ENCODE measurements around the gene BTNL8.

The BTNL8 gene

DNA sequence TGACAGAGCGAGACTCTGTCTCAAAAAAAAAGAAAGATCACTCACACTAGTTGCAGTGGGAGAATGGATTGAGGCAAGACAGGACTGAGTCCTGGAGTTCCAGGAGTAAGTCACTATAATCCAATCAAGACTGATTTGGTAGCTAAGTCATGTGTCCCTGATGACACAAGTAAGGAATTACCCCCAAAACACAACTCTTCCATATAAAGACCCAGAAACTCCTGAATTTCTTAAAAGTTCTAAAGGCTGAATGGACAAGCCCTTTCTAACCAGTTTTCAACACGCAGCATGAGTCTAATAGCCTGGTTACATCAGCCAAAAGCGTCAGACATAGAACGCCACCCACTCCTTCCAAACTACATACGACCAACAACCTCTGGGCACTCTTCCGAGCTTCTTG, 40.4 kb upstream of the BTNL8 start:
- H3K4me3 ChIP-seq (replicated peaks; ENCODE audit: low read depth, low read length) = no peak overlapping the region
- DNase-seq (ENCODE audit: low read depth) = no peak
- TF ChIP-seq, protein P1, sequence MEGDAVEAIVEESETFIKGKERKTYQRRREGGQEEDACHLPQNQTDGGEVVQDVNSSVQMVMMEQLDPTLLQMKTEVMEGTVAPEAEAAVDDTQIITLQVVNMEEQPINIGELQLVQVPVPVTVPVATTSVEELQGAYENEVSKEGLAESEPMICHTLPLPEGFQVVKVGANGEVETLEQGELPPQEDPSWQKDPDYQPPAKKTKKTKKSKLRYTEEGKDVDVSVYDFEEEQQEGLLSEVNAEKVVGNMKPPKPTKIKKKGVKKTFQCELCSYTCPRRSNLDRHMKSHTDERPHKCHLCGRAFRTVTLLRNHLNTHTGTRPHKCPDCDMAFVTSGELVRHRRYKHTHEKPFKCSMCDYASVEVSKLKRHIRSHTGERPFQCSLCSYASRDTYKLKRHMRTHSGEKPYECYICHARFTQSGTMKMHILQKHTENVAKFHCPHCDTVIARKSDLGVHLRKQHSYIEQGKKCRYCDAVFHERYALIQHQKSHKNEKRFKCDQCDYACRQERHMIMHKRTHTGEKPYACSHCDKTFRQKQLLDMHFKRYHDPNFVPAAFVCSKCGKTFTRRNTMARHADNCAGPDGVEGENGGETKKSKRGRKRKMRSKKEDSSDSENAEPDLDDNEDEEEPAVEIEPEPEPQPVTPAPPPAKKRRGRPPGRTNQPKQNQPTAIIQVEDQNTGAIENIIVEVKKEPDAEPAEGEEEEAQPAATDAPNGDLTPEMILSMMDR (IDR thresholded peaks at IDR 0.05; ENCODE audit: low read length, missing control alignments) = no peak

DNA sequence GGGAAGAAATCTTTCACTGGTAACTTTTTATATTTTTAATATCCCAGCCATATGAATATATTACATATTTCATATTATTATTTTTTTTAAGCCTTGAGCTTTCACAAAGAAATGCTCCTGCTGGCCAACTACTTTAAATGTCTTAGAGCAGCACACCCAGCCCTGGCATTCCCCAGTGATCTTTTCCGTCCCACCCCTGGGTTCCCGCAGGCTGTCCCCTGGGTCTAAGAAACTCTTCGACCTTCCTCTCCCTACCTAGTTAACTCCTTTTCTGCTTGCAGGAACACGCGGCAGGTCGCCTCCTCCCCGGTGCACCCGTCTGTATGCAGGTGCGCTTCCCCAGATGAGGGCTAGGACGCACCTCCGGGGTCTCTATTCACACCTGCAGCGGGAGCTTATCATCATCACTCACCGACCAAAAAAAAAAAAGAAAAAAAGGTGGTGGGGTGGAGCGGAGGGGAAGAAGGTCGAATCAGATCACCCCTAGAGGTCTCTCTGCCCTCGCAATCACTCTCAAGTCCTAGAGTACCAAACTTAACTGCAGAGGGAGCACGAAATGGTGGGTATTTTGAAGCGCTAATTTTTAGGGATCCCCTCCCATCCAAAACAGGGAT, 38.6 kb upstream of the BTNL8 start:
- DNase-seq (ENCODE audit: low read depth) = no peak
- H3K4me3 ChIP-seq (replicated peaks; ENCODE audit: low read depth, low read length) = peak overlapping the region; percentile 79
- TF ChIP-seq, protein P1 (IDR thresholded peaks at IDR 0.05; ENCODE audit: low read length, missing control alignments) = no peak

DNA sequence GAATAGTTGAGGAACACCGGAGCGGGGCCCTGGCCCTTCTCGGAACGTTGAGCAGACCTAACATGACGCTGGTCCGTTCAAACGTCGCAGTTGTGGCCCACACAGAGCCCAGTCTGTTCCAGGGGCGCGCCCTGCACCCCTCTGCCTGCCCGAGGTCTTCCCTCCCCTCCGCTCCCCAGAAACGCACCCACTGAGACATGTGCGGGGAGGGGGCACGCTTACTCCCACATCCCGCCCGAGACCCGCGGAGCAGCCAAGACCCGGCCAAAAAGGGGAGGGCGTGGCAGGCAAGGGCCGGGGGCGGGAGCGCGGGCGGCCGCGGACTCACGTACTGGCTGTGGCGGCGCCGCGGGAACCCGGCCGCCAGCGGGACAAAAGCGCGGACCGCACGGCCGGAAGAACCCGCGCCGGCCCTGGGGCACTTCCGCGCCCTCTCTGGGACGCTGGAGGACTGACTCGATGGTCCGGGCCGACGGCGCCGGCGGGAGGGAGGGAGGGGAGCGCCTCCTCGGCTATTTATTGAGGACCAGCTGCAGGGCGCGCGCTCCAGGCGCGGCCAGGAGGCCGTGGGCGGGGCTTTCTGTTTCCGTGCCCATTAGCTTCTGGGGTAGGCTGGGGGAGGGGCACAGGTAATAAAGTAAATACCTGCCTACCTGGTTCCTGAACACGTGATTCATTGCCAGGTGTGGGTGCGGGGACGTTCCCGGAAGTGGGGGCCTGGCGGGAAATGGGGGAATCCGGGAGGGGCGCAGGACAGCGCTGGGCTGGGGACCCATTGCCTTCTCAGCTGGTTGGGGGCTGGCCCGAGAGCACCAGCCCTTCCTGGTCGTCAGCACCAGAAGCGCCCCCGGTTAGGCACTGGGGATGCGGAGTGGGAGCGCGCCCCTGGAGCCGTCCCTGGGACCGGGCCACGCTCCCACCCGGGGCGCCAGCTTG, 37.8 kb upstream of the BTNL8 start, which contains the start of gene ZFP62:
TSS of gene ZFP62 (minus strand) at position 390 of the 936 bp plus-strand sequence. CDS start at position 333, 57 bp downstream.
- TF ChIP-seq, protein P1 (IDR thresholded peaks at IDR 0.05; ENCODE audit: low read length, missing control alignments) = no peak
- peak within 1 kb of the TSS; percentile 79 for H3K4me3 ChIP-seq (replicated peaks; ENCODE audit: low read depth, low read length)
- DNase-seq (ENCODE audit: low read depth) = peak; percentile 92

DNA sequence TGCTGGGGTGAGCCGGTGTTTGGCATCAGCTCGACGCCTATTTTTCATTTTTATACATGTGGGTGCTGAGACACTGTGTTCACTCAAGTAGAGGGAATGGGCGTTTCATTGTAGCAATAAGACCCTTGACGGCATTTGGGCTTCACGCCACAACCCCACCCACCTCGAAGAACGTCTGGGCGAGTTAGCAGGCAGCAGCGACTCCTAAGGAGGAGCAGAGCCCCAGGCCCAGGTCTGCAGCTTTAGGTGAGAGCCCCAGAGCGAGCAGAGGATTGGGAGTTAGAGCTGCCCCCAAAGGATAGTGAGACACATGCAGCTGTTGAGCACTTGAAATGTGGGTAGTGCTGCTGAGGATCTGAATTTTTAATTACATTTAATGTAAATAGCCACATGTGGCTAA, 36.3 kb upstream of the BTNL8 start:
- TF ChIP-seq, protein P1 (IDR thresholded peaks at IDR 0.05; ENCODE audit: low read length, missing control alignments) = no peak
- H3K4me3 ChIP-seq (replicated peaks; ENCODE audit: low read depth, low read length) = no peak overlapping the region
- DNase-seq (ENCODE audit: low read depth) = no peak

DNA sequence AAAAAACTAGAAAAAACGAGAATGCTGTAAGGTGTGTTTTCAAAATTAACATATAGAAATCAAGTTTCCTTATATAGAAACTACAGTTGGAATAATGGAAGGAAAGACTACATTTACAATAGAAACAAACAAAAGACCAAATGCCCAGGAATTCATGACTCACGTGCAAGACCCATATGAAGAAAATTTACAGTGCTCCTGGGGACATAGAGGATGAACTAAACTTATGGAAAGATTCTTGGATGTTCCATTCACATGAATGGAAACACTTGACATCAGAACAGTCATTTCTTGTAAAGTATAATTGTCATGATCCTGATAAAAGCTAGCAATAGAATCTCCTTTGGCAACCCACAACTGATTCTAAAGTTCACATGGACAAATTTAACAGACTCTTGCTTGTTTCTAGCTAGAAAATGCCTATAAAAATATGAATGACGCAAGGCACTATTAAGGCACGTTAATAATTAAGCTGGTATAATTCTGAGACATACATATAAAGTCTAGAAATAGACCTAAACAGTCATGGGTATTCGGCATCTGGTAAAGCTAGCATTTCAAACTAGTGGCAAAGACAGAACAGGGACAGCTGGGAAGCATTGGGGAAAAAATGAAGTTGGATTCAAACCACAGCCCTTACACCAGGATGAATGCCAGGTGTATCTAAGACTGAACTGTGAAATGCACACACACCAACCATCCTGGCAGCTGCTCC, 32.8 kb upstream of the BTNL8 start:
- no peak overlapping the region for H3K4me3 ChIP-seq (replicated peaks; ENCODE audit: low read depth, low read length)
- DNase-seq (ENCODE audit: low read depth) = no peak
- TF ChIP-seq, protein P1 (IDR thresholded peaks at IDR 0.05; ENCODE audit: low read length, missing control alignments) = no peak

DNA sequence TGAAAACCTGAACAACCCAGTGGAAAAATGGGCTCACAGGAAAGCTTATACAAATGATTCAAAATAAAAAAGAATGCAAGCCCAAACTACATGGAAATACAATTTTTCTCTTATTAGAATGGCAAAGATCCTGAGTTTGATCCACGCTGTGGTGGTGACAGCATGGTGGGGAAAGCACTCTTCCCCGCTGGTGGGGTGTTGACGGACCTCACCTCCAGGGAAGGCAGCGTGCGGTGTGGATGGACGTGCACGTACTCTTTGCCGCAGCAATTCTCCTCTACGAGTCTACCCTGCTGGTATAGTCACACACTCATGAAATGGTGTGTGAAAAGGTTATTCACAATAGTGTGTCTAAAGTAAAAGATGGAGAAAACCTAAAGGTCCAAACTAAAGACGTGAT, 32.0 kb upstream of the BTNL8 start:
- TF ChIP-seq, protein P1 (IDR thresholded peaks at IDR 0.05; ENCODE audit: low read length, missing control alignments) = no peak
- no peak overlapping the region for H3K4me3 ChIP-seq (replicated peaks; ENCODE audit: low read depth, low read length)
- DNase-seq (ENCODE audit: low read depth) = no peak

All from fibroblast of pulmonary artery (primary cell).